Effector CD8-positive, alpha-beta T cell (primary cell): Measurements from ENCODE around the gene LRP2.

Experiments
- DNase-seq: peaks from one replicate; lab custom pipeline; 2025; lab: John Stamatoyannopoulos, UW

Gene LRP2

DNA sequence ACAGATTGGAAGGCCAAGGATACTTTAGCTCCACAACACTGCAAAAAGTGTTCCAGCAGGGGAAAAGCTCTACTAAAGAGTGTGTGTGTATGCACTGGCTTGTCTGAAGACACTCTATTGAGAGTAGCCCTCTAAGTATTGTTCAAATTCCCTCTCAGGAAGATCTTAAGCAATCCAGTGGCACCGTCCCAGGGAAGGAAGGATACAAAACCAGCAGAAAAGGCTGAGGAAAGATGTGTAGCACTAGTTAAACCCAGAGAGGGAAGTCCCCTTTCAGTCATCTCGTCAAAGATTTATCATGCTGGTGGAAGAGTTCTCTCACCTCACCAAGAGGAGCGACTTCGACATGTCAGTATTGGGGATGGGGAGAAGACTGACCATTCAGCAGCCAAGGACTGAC is 242.5 kb downstream of the LRP2 start:
- no peak for DNase-seq

GRCh38 chr2:169119123-169119760 is 243.1 kb downstream of the LRP2 start:
- no peak for DNase-seq

GRCh38 chr2:169118060-169118459 is 244.3 kb downstream of the LRP2 start:
- no peak for DNase-seq

DNA sequence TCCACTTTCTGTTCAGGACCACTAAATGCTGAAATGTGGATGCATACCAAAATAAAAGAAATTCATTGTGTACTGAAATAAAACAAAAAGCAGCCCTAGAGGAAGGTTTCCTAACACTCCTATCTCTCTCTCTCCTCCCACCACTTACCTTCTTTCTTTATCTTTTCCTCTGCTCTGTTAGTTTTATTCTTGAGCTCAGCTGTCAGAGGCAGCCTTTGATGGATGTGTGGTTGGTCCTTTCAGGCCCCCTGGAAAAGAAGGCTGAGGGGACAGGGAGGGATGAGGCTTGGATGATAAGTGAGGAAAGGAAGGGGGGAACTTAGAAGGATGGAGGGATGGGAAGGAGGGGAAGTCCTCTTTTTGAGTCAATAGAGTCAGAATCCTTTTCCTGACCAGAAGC is 245.3 kb downstream of the LRP2 start:
- DNase-seq = no peak

GRCh38 chr2:169116327-169116726 is 246.0 kb downstream of the LRP2 start:
- DNase-seq = no peak

GRCh38 chr2:169114056-169114455 is 248.3 kb downstream of the LRP2 start:
- DNase-seq = no peak

- DNase-seq = no peak
Measured at GRCh38 chr2:169112841-169113240, 249.5 kb downstream of the LRP2 start.

DNA sequence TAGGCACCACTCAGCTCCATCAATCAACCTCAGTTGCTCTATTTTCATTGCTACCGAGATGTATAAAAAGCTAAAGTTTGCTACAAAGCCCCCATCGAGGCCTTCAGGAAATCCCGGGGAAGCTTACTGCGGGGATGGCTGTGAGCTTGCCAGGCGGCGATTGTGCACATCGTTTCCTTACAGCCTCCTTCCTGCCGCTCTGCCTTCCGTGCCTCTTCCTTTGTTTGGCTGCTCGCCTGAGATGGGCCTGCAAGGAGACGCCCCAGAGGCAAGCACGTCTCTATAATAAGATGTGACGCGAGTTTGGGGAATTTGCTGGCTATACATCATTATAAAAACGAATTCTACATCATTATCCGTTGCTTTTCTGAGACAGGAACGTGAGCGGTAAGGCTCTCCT is 251.4 kb downstream of the LRP2 start:
- DNase-seq = no peak

DNA sequence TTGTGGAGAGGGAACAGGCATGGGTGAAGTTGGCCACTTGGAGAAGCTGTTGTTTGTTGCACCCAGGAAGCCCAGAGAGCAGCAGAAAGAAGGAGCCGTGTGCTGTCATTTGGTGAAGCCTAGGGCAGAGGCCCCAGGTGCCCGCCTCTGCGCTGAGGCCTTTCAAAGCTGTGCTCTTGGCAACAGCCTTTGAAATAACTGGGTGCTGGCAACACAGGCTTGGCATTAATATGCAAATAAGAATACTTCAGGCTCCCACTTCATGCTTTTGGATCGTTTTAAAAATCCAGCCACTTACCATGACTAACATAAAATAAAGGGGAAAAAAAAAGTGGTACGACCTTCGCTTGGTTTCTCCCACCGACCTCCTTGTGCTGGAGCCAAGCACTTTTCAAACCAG is 251.9 kb downstream of the LRP2 start:
- no peak for DNase-seq

GRCh38 chr2:169109502-169110409 is 252.6 kb downstream of the LRP2 start:
- DNase-seq = peak; percentile 65

DNA sequence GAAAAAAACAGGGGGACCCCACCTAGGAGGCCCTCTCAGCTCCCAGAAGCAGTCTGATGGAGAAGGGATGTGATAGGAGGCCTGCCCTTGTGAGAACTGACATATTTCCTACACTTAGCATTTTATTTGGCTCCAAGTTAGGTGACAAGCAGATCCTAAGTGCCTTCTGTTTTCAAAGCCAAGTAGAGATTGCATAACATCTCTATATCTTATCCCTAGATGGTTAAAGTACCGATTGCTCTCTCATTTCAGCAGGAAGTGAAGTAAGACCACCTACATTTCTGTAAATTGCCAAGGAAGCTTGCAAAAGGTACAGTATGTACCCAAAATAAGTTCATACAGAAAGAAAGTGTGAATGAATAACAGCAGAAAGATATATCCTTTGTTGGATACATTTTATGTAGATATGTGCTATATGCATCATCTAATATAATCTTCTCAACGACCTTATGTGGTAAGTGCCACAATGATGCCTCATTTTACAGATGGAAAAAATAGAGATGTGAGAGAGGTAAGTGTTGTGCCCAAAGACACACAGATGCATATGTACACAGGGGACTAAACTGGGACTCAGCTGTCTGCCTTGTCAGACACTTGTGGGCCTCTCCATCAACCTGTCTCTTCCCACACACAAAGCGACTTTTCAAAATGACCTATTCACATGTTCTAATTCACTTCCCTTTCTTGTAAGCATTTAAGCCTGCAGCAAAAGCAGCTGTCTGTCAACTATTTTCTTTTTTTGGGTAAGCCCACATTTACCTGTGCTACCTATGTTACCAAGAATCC is 254.0 kb downstream of the LRP2 start:
- no peak for DNase-seq

GRCh38 chr2:169107645-169108044 is 254.7 kb downstream of the LRP2 start:
- no peak for DNase-seq

- no peak for DNase-seq
Measured at GRCh38 chr2:169106563-169107545, 255.5 kb downstream of the LRP2 start.

- DNase-seq = no peak
Measured at GRCh38 chr2:169106134-169106533, 256.2 kb downstream of the LRP2 start.

DNA sequence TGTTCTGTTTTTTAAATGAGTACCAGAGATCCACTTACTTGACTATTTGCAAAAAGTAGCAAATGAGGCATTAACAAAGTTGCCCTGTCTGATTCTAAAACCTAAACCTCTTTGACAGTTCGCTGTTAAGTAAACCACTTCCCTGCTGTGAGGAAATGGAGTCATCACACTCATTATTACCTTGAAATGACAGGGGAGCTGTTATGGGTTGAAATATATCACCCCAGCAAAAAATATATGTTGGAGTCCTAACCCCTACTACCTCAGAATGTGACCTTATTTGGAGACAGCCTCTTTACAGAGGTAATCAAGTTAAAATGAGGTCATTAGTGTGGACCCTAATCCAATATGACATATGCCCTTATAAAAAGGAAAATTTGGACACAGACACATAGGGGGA is 256.9 kb downstream of the LRP2 start:
- no peak for DNase-seq

DNA sequence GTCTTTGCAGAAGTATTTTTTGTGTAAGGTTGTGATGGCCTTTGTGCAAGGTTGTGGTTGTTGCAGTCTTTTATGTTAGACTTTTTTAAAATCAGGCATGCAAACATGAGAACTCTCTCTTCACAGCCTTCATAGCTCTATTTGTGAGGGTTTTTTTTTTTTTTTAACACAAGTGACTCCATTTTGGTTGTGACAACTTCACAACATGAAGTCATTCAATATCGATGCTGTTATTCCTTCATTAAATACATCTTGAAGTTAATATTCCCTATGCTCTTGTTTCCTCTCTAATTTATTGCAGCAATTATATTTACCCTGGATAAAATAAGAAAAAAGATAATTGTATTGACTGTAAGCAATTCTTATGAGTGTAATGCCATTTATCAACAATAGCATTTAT is 257.5 kb downstream of the LRP2 start:
- DNase-seq = no peak

DNA sequence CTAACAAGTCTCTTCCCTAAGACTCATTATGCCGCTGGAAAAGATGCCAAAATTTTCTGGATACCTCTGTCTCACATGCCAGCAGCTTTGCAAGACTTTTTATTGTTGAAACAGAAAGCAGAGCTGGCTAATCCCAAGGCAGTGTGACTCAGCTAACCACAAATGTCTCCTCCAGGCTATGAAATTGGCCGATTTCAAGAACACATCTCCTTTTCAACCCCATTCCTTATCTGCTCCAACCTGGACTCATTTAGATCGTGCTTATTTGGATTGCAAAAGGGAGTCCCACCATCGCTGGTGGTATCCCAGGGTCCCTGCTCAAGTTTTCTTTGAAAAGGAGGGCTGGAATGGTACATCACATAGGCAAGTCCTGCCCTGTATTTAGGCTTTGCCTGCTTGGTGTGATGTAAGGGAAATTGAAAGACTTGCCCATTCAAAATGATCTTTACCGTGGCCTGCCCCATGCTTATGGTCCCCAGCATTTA is 266.7 kb downstream of the LRP2 start:
- DNase-seq = no peak

DNA sequence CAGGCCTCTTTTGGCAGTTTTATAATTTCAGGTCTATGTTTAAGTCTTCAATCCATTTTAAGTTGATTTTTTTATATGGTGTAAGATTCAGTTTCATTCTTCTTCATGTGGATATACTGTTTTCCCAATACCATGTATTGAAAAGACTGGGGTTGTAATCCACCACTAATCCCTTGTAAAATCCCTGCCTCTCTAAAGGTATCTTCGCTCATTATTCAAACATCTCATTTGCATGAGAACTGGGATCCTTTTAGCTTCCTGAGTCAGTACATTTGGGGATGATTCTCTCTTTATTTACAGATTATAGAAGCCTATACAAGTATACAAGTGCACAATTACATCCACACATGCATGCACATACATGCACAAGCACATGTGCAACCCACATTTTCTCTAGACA is 267.7 kb downstream of the LRP2 start:
- DNase-seq = no peak

DNA sequence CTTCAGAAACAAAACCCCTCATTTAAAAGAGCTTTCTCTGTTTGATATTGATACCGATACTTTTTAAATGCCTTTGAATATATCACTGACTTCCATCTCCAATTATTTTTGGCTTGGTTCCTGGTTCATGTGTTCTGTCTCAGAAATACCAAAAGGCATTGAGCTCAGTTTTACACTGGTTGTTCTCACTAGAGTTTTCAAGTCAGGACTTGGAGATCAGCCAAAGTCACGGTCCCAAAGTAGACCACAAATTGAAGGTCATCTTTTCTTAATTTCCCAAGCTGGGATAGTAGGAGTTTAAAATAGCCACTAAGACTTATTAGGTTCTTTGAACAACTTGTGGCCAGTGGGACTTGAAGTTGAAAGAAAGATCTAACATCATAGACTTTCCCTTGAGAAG is 268.8 kb downstream of the LRP2 start:
- DNase-seq = no peak

GRCh38 chr2:169091761-169092519 is 270.4 kb downstream of the LRP2 start:
- DNase-seq = no peak

- DNase-seq = no peak
Measured at GRCh38 chr2:169091256-169091655, 271.1 kb downstream of the LRP2 start.
